Osteoblast (primary cell): ENCODE measurements around the gene VIPR1. TPM values are rescaled to one million over a fixed set of nuclear protein-coding genes. Genes with fewer than 3 reads are reported as not detected.

Experiments used
- DNase-seq: peaks from one replicate; pipeline ENCODE4 v3.0.0; 2011; ENCODE audit warnings: low spot score, mixed read lengths; ENCODE audit not compliant: insufficient read length; ENCODE audit errors: missing footprints
- H2AFZ ChIP-seq: 2 replicates; pipeline ENCODE4 v1.6.0; 2011; ENCODE audit warnings: mild to moderate bottlenecking, low read length
- H3K27ac ChIP-seq: 2 replicates; pipeline ENCODE4 v1.5.1; 2011; ENCODE audit warnings: mild to moderate bottlenecking, low read depth, low read length, moderate library complexity
- H3K27me3 ChIP-seq: 2 replicates; pipeline ENCODE4 v1.6.0; 2012; ENCODE audit warnings: mild to moderate bottlenecking, control low read depth, inconsistent platforms, low read length, moderate library complexity; ENCODE audit not compliant: insufficient read depth
- H3K36me3 ChIP-seq: 2 replicates; pipeline ENCODE4 v1.5.1; 2011; ENCODE audit warnings: mild to moderate bottlenecking, low read length, control low read depth, moderate library complexity; ENCODE audit not compliant: insufficient read depth
- H3K4me1 ChIP-seq: 2 replicates; pipeline ENCODE4 v1.5.1; 2011; ENCODE audit warnings: mild to moderate bottlenecking, low read length, control low read depth, moderate library complexity; ENCODE audit not compliant: insufficient read depth
- H3K4me2 ChIP-seq: 2 replicates; pipeline ENCODE4 v1.6.0; 2011; ENCODE audit warnings: mild to moderate bottlenecking, low read length; ENCODE audit not compliant: insufficient read depth
- H3K4me3 ChIP-seq: fragments of 200-600 bp; sonication (generic); 3 replicates; pipeline ENCODE4 v1.5.1; 2012; ENCODE audit warnings: mild to moderate bottlenecking, low read length, inconsistent platforms; ENCODE audit not compliant: insufficient read depth
- H3K79me2 ChIP-seq: 2 replicates; pipeline ENCODE4 v1.6.0; 2012; ENCODE audit warnings: mild to moderate bottlenecking, low read length, control low read depth, inconsistent platforms; ENCODE audit not compliant: insufficient read depth
- H3K9me3 ChIP-seq: 2 replicates; pipeline ENCODE4 v1.5.1; 2011; ENCODE audit warnings: low read depth, low read length, control low read depth
- H4K20me1 ChIP-seq: 2 replicates; pipeline ENCODE4 v1.6.0; 2012; ENCODE audit warnings: mild to moderate bottlenecking, low read length, control low read depth; ENCODE audit not compliant: insufficient read depth
- total RNA-seq: library from RNA; depleted of rRNA; stranded (reverse); fragments of >200 nt; gene quantifications from 2 replicates; pipeline ENCODE4 v1.2.3, GENCODE V29; 2012
- TF ChIP-seq, protein P1 (sequence below): IDR thresholded peaks from 2 replicates; pipeline ENCODE4 v1.5.1; 2011; ENCODE audit warnings: mild to moderate bottlenecking, low read depth, low read length, moderate library complexity; ENCODE audit errors: extremely low read depth

Gene VIPR1
- total RNA-seq, 1 donor: not detected

DNA sequence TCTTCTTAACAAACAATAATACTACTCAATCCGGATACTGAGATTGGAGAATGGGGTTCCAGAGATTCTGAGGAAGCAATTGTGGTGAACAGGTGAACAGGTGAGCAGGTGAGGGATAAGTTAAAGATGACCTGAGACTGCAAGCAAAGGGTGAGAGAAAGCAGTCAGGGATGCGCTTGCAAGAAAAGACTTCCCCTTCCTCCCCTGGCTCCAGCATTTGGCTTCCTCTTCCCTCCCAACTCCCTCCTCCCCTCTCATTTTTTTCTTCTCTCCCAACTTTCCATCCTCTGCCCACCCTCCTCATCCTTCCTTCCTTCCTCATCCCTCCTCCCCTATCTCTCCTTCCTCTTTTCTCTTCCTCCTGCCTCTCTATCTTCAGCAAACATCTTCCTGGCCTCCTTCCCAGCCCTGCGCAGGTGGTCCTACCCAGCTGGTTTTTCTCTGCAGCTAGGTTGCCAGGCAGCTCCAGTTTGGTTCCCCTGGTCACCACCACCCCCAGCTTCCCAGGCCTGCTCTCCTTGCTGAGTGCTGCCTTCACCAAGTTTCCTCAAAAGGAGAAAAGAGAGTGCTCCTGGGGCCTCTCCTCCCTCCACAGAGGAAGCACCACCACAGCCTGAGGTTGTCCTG lies 10.4 kb upstream of the VIPR1 start:
- H2AFZ ChIP-seq: no peak overlapping the region
- no peaks in the 10 kb centered on the region for H3K9me3 ChIP-seq
- peaks cover 4% of the 10 kb centered on the region for H3K4me1 ChIP-seq
- H3K79me2 ChIP-seq: no peaks in the 10 kb centered on the region
- H3K27me3 ChIP-seq: no peaks in the 10 kb centered on the region
- no peak overlapping the region for H3K4me2 ChIP-seq
- H3K36me3 ChIP-seq: no peaks in the 10 kb centered on the region
- TF ChIP-seq, protein P1, sequence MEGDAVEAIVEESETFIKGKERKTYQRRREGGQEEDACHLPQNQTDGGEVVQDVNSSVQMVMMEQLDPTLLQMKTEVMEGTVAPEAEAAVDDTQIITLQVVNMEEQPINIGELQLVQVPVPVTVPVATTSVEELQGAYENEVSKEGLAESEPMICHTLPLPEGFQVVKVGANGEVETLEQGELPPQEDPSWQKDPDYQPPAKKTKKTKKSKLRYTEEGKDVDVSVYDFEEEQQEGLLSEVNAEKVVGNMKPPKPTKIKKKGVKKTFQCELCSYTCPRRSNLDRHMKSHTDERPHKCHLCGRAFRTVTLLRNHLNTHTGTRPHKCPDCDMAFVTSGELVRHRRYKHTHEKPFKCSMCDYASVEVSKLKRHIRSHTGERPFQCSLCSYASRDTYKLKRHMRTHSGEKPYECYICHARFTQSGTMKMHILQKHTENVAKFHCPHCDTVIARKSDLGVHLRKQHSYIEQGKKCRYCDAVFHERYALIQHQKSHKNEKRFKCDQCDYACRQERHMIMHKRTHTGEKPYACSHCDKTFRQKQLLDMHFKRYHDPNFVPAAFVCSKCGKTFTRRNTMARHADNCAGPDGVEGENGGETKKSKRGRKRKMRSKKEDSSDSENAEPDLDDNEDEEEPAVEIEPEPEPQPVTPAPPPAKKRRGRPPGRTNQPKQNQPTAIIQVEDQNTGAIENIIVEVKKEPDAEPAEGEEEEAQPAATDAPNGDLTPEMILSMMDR: no peak
- H3K27ac ChIP-seq: no peak overlapping the region
- no peak overlapping the region for H3K4me3 ChIP-seq
- no peaks in the 10 kb centered on the region for H4K20me1 ChIP-seq
- no peak for DNase-seq

DNA sequence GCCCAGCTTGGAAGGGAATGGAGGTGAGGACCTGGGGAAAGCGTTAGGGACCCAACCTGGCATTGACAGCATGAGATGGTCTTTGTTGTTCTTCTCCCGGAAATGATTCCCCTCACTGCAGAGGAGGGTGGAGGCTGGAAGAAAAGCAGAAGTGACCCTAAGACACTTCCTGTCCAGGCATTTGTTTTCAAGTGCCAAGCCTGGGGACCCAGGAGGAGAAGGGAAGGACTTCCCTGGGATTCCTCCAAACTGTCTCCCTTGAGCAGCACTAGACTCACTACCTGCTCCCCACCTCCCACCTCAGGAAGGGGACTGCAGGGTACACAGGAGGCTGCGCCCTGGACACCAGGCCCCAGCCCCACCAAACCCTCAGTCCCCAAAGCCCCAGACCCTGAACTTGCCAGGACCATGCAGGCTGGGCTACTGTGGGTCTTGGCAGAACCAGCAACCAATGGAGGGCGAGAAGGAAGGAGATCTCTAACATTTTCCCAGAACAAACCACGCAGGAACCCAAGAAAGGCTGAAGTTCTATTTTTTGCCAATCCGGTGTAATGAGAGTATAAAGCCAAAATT lies 9.8 kb upstream of the VIPR1 start:
- H3K27ac ChIP-seq: no peak overlapping the region
- H3K9me3 ChIP-seq: no peaks in the 10 kb centered on the region
- peaks cover 4% of the 10 kb centered on the region for H3K4me1 ChIP-seq
- no peak overlapping the region for H3K4me3 ChIP-seq
- TF ChIP-seq, protein P1: no peak
- H2AFZ ChIP-seq: no peak overlapping the region
- H4K20me1 ChIP-seq: no peaks in the 10 kb centered on the region
- DNase-seq: no peak
- H3K27me3 ChIP-seq: no peaks in the 10 kb centered on the region
- no peaks in the 10 kb centered on the region for H3K79me2 ChIP-seq
- no peaks in the 10 kb centered on the region for H3K36me3 ChIP-seq
- H3K4me2 ChIP-seq: no peak overlapping the region

GRCh38 chr3:42493126-42493797 lies 9.2 kb upstream of the VIPR1 start:
- Histone ChIP-seq H3K36me3 (no peaks in the 10 kb centered on the region), H3K9me3 (no peaks in the 10 kb centered on the region)
- no peak for DNase-seq

GRCh38 chr3:42493798-42494151 lies 8.7 kb upstream of the VIPR1 start:
- Histone ChIP-seq H3K4me2 (no peak overlapping the region), H2AFZ (no peak overlapping the region), H3K79me2 (no peaks in the 10 kb centered on the region), H3K27me3 (peaks cover 10% of the 10 kb centered on the region), H3K36me3 (no peaks in the 10 kb centered on the region), H3K4me3 (no peak overlapping the region), H3K27ac (no peak overlapping the region), H3K4me1 (peaks cover 4% of the 10 kb centered on the region), H3K9me3 (no peaks in the 10 kb centered on the region), H4K20me1 (no peaks in the 10 kb centered on the region)
- TF ChIP-seq, protein P1: no peak
- DNase-seq: no peak

More at GRCh38 chr3:42493126-42493797, 9.2 kb upstream of the VIPR1 start:
- Histone ChIP-seq H3K79me2 (no peaks in the 10 kb centered on the region), H2AFZ (no peak overlapping the region), H3K4me1 (peaks cover 4% of the 10 kb centered on the region), H3K4me3 (no peak overlapping the region), H3K27ac (no peak overlapping the region), H3K4me2 (no peak overlapping the region), H4K20me1 (no peaks in the 10 kb centered on the region), H3K27me3 (peaks cover 5% of the 10 kb centered on the region)
- TF ChIP-seq, protein P1: no peak
